Common myeloid progenitor, CD34-positive (primary cell): Measurements from ENCODE around the gene VWF. TPM values are rescaled to one million over a fixed set of nuclear protein-coding genes. Genes with fewer than 3 reads are reported as not detected.

ENCODE experiments used
- CTCF ChIA-PET: fragments of 350-600 bp; sonication (Branson Sonifier 250); formaldehyde crosslinking; loops from one replicate; lab custom pipeline; 2021; ENCODE audit warnings: antibody characterized with exemption; lab: Charles Lee
- POLR2A ChIA-PET: fragments of 350-600 bp; sonication (Branson Sonifier 250); formaldehyde crosslinking; loops from one replicate; lab custom pipeline; 2021; ENCODE audit warnings: antibody characterized with exemption; lab: Charles Lee
- DNase-seq, 3 donors: peaks; one replicate each; pipeline versions ENCODE4 v3.0.0 to v3.0.0-alpha.2; 2013
- H3K27ac ChIP-seq, 2 experiments: 1 replicate in 1 of 2; 2 replicates in 1 of 2; pipeline ENCODE4 v1.7.0; 2013; ENCODE audit warnings: inconsistent platforms in 2 of 2, low read length in 2 of 2, mild to moderate bottlenecking in 2 of 2, low read depth in 1 of 2, moderate library complexity in 1 of 2; ENCODE audit not compliant: severe bottlenecking in 2 of 2, insufficient read depth in 1 of 2, poor library complexity in 1 of 2
- H3K27me3 ChIP-seq, 5 experiments: replicated peaks in 2 of 5; 1 replicate in 3 of 5; 2 replicates in 2 of 5; pipeline versions ENCODE4 v1.6.1 to v1.7.0; 2013; ENCODE audit warnings: low read length in 4 of 5, mild to moderate bottlenecking in 2 of 5, moderate library complexity in 2 of 5, inconsistent platforms in 1 of 5; ENCODE audit not compliant: insufficient read depth in 5 of 5, control insufficient read depth in 4 of 5
- H3K36me3 ChIP-seq, 4 experiments: 1 replicate in 2 of 4; 2 replicates in 2 of 4; pipeline versions ENCODE4 v1.6.1 to v1.7.0; 2013; ENCODE audit warnings: low read length in 3 of 4, control low read depth in 1 of 4, mild to moderate bottlenecking in 1 of 4; ENCODE audit not compliant: control insufficient read depth in 4 of 4, insufficient read depth in 4 of 4
- H3K4me1 ChIP-seq, 4 experiments: 1 replicate in 3 of 4; 2 replicates in 1 of 4; pipeline versions ENCODE4 v1.6.1 to v1.7.1; 2013; ENCODE audit warnings: low read length in 3 of 4, mild to moderate bottlenecking in 3 of 4, control low read depth in 1 of 4, inconsistent platforms in 1 of 4, moderate library complexity in 1 of 4; ENCODE audit not compliant: control insufficient read depth in 4 of 4, insufficient read depth in 4 of 4; ENCODE audit errors: control extremely low read depth in 1 of 4
- H3K4me3 ChIP-seq, 7 experiments: 1 replicate in 4 of 7; 2 replicates in 3 of 7; pipeline versions ENCODE4 v1.5.1 to v1.7.0; 2013; ENCODE audit warnings: mild to moderate bottlenecking in 7 of 7, low read length in 6 of 7, moderate library complexity in 6 of 7, inconsistent platforms in 2 of 7, low read depth in 2 of 7, control low read depth in 1 of 7; ENCODE audit not compliant: insufficient read depth in 4 of 7, control insufficient read depth in 1 of 7; ENCODE audit errors: extremely low read depth in 1 of 7
- H3K9me3 ChIP-seq, 5 experiments: 1 replicate in 4 of 5; 2 replicates in 1 of 5; pipeline versions ENCODE4 v1.6.1 to v1.7.1; 2013; ENCODE audit warnings: low read length in 4 of 5, mild to moderate bottlenecking in 2 of 5, inconsistent platforms in 1 of 5, low read depth in 1 of 5, moderate library complexity in 1 of 5; ENCODE audit not compliant: control insufficient read depth in 4 of 5, insufficient read depth in 2 of 5; ENCODE audit errors: control extremely low read depth in 1 of 5
- WGBS: methylation state at CpG from one replicate; pipeline ENCODE4 v1.1.5; 2013; ENCODE audit not compliant: insufficient coverage; 5-methylcytosine and 5-hydroxymethylcytosine counted together
- polyA plus RNA-seq: library from polyadenylated mRNA; unstranded; fragments of 120-200 nt; gene quantifications from one replicate; pipeline ENCODE4 v1.2.1, GENCODE V29; 2013

Gene VWF
- 9.8 TPM for polyA plus RNA-seq

GRCh38 chr12:6124411-6125309 lies at the start of gene VWF:
VWF (minus strand) TSS chr12:6124670; CDS start chr12:6123196, 1,474 bp downstream.
- no peaks in the 10 kb centered on the region for H3K27me3 ChIP-seq
- H3K9me3 ChIP-seq: no peaks in the 10 kb centered on the region
- ChIA-PET CTCF (interaction anchor here (0.6 to 1.5 kb wide), 6 partner anchors 8 to 71 kb away, joined by 3 to 5 read pairs (median 4); no protein-coding TSS in a partner anchor), POLR2A (no interaction called here)
- H3K27ac ChIP-seq: no peak within 1 kb of the TSS
- DNase-seq: peak; percentile 40 to 86 (median 79)
- peaks cover 4 to 25% (median 22%) of the 10 kb centered on the region in 4 experiments for H3K4me1 ChIP-seq
- H3K36me3 ChIP-seq: no peaks in the 10 kb centered on the region
- peak within 1 kb of the TSS in 2 of 7 experiments; percentile 1 to 60 for H3K4me3 ChIP-seq
- WGBS: 23% methylated on average over 3 of the region's 5 CpGs

GRCh38 chr12:6172862-6173261 lies 48.4 kb upstream of the VWF start:
- Histone ChIP-seq H3K9me3 (peaks cover 0 to 2% (median 0%) of the 10 kb centered on the region in 5 experiments), H3K27ac (no peak overlapping the region), H3K36me3 (no peaks in the 10 kb centered on the region), H3K27me3 (no peaks in the 10 kb centered on the region), H3K4me3 (no peak overlapping the region), H3K4me1 (peaks cover 2 to 22% (median 15%) of the 10 kb centered on the region in 4 experiments)
- ChIA-PET CTCF (interaction anchor here (0.8 to 1.0 kb wide), 2 partner anchors 9 to 111 kb away, joined by 3 read pairs; no protein-coding TSS in a partner anchor), POLR2A (no interaction called here)
- no peak for DNase-seq
- 42% methylated on average over 2 of the region's 4 CpGs for WGBS

GRCh38 chr12:6172086-6172485 lies 47.6 kb upstream of the VWF start:
- Histone ChIP-seq H3K27ac (no peak overlapping the region), H3K36me3 (no peaks in the 10 kb centered on the region), H3K4me3 (no peak overlapping the region), H3K4me1 (peaks cover 5 to 29% (median 23%) of the 10 kb centered on the region in 4 experiments), H3K27me3 (no peaks in the 10 kb centered on the region), H3K9me3 (peaks cover 0 to 2% (median 0%) of the 10 kb centered on the region in 5 experiments)
- no peak for DNase-seq
- ChIA-PET CTCF (no interaction called here), POLR2A (no interaction called here)
- WGBS: 94% methylated on average over 14 of the region's 15 CpGs

GRCh38 chr12:6171409-6172015 lies 47.0 kb upstream of the VWF start:
- WGBS: 91% methylated on average over 20 of the region's 21 CpGs
- no peak for DNase-seq

GRCh38 chr12:6167327-6168280 lies 43.1 kb upstream of the VWF start:
- H3K4me1 ChIP-seq: peaks cover 5 to 48% (median 30%) of the 10 kb centered on the region in 4 experiments
- WGBS: 21% methylated on average over 5 of the region's 17 CpGs
- no peaks in the 10 kb centered on the region for H3K36me3 ChIP-seq
- ChIA-PET CTCF (interaction anchor here (0.7 to 2.3 kb wide), 12 partner anchors 10 to 130 kb away, joined by 3 to 8 read pairs (median 3); no protein-coding TSS in a partner anchor), POLR2A (interaction anchor here (0.6 to 1.4 kb wide), 7 partner anchors 22 to 127 kb away, joined by 3 to 5 read pairs (median 3); no protein-coding TSS in a partner anchor)
- no peak overlapping the region for H3K4me3 ChIP-seq
- no peaks in the 10 kb centered on the region for H3K27me3 ChIP-seq
- peak; percentile 91 to 98 (median 96) for DNase-seq
- no peaks in the 10 kb centered on the region for H3K9me3 ChIP-seq
- peak overlapping the region; percentile 64 to 84 for H3K27ac ChIP-seq

More at GRCh38 chr12:6171409-6172015, 47.0 kb upstream of the VWF start:
- Histone ChIP-seq H3K27me3 (no peaks in the 10 kb centered on the region), H3K36me3 (no peaks in the 10 kb centered on the region), H3K9me3 (peaks cover 0 to 2% (median 0%) of the 10 kb centered on the region in 5 experiments), H3K27ac (no peak overlapping the region), H3K4me3 (no peak overlapping the region), H3K4me1 (peaks cover 5 to 35% (median 28%) of the 10 kb centered on the region in 4 experiments)
- CTCF ChIA-PET: interaction anchor here (0.6 kb wide), 3 partner anchors 38 to 272 kb away, joined by 3 to 4 read pairs (median 3); no protein-coding TSS in a partner anchor
- POLR2A ChIA-PET: no interaction called here

- H3K4me3 ChIP-seq: no peak overlapping the region
- H3K27ac ChIP-seq: peak overlapping the region; percentile 64 to 84
- 33% methylated on average over 1 of the region's 6 CpGs for WGBS
- no peaks in the 10 kb centered on the region for H3K27me3 ChIP-seq
- no peaks in the 10 kb centered on the region for H3K9me3 ChIP-seq
- H3K36me3 ChIP-seq: no peaks in the 10 kb centered on the region
- POLR2A ChIA-PET: interaction anchor here (1.1 to 1.4 kb wide), 3 partner anchors 21 to 128 kb away, joined by 3 to 4 read pairs (median 4); no protein-coding TSS in a partner anchor
- CTCF ChIA-PET: interaction anchor here (0.7 to 2.3 kb wide), 6 partner anchors 10 to 130 kb away, joined by 3 to 8 read pairs (median 3); no protein-coding TSS in a partner anchor
- DNase-seq: no peak
- peaks cover 5 to 48% (median 30%) of the 10 kb centered on the region in 4 experiments for H3K4me1 ChIP-seq
Measured at GRCh38 chr12:6166808-6167207, 42.3 kb upstream of the VWF start.
